ENCODE measurements around the gene SLC7A14. TPM values are rescaled to one million over a fixed set of nuclear protein-coding genes. Genes with fewer than 3 reads are reported as not detected.

Gene SLC7A14
- total and polyA plus RNA-seq, 2 of the 13 experiments (the other 11 are each of a cell fraction or from before 2014, with no cell fraction given), result not detected

- TF ChIP-seq ZNF276 (CRISPR knock-in tag; IDR thresholded peaks at IDR 0.05; ENCODE audit: low read depth), result no peak
- peak; percentile 27; the same call in 1 of the 2 replicates for TF ChIP-seq BCL6 (CRISPR knock-in tag; IDR thresholded peaks at IDR 0.05)
- TF ChIP-seq, protein P1, sequence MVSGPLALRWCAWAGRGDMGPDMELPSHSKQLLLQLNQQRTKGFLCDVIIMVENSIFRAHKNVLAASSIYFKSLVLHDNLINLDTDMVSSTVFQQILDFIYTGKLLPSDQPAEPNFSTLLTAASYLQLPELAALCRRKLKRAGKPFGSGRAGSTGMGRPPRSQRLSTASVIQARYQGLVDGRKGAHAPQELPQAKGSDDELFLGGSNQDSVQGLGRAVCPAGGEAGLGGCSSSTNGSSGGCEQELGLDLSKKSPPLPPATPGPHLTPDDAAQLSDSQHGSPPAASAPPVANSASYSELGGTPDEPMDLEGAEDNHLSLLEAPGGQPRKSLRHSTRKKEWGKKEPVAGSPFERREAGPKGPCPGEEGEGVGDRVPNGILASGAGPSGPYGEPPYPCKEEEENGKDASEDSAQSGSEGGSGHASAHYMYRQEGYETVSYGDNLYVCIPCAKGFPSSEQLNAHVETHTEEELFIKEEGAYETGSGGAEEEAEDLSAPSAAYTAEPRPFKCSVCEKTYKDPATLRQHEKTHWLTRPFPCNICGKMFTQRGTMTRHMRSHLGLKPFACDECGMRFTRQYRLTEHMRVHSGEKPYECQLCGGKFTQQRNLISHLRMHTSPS (CRISPR knock-in tag; IDR thresholded peaks at IDR 0.05; ENCODE audit: low read depth), result peak; percentile 45; the same call in 1 of the 2 replicates
- TF ChIP-seq, protein P2, sequence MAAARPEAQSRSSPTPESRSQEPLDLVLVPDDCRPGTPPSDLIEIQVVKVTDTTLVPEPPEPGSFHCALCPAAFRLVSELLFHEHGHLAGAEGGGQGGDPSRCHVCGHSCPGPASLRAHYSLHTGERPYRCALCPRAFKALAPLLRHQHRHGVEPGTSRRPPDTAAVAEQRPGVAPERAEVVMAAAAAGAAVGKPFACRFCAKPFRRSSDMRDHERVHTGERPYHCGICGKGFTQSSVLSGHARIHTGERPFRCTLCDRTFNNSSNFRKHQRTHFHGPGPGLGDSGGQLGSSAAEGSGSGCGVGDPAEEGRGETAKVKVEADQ (CRISPR knock-in tag; IDR thresholded peaks at IDR 0.05; ENCODE audit: borderline replicate concordance), result no peak
- no peak for TF ChIP-seq NFE2L1 (CRISPR knock-in tag; IDR thresholded peaks at IDR 0.05; ENCODE audit: borderline replicate concordance)
- TF ChIP-seq ZNF337 (CRISPR knock-in tag; IDR thresholded peaks at IDR 0.05; ENCODE audit: borderline replicate concordance, low read depth), result 0 out of 2 replicates have a peak, but pooled peaks have one; percentile 52
- no peak for TF ChIP-seq ZNF382 (CRISPR knock-in tag; IDR thresholded peaks at IDR 0.05; ENCODE audit: borderline replicate concordance)
- peak; percentile 73; the same call in 1 of the 2 replicates for TF ChIP-seq HMG20A (CRISPR knock-in tag; IDR thresholded peaks at IDR 0.05; ENCODE audit: borderline replicate concordance)
- TF ChIP-seq THAP8 (CRISPR knock-in tag; IDR thresholded peaks at IDR 0.05; ENCODE audit: borderline replicate concordance), result no peak
- no peak for TF ChIP-seq FOXM1 (CRISPR knock-in tag; IDR thresholded peaks at IDR 0.05)
- no peak for TF ChIP-seq MZF1 (CRISPR knock-in tag; IDR thresholded peaks at IDR 0.05; ENCODE audit: borderline replicate concordance)
- TF ChIP-seq, protein P3, sequence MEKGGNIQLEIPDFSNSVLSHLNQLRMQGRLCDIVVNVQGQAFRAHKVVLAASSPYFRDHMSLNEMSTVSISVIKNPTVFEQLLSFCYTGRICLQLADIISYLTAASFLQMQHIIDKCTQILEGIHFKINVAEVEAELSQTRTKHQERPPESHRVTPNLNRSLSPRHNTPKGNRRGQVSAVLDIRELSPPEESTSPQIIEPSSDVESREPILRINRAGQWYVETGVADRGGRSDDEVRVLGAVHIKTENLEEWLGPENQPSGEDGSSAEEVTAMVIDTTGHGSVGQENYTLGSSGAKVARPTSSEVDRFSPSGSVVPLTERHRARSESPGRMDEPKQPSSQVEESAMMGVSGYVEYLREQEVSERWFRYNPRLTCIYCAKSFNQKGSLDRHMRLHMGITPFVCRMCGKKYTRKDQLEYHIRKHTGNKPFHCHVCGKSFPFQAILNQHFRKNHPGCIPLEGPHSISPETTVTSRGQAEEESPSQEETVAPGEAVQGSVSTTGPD (CRISPR knock-in tag; IDR thresholded peaks at IDR 0.05), result no peak
- no peak for TF ChIP-seq RBAK (CRISPR knock-in tag; IDR thresholded peaks at IDR 0.05)
- TF ChIP-seq YEATS4 (CRISPR knock-in tag; IDR thresholded peaks at IDR 0.05; ENCODE audit: borderline replicate concordance), result peak; percentile 40; the same call in 1 of the 2 replicates
- TF ChIP-seq CENPX (CRISPR knock-in tag; IDR thresholded peaks at IDR 0.05), result no peak
- no peak for TF ChIP-seq AGO2 (optimal IDR thresholded peaks at IDR 0.05; ENCODE audit: low read depth, low read length)
- 0 out of 2 replicates have a peak, but pooled peaks have one; percentile 48 for TF ChIP-seq ZSCAN25 (CRISPR knock-in tag; IDR thresholded peaks at IDR 0.05)
- TF ChIP-seq PCBP1 (IDR thresholded peaks at IDR 0.05; ENCODE audit: borderline replicate concordance, low read depth, low read length), result no peak
- TF ChIP-seq NRL (CRISPR knock-in tag; IDR thresholded peaks at IDR 0.05; ENCODE audit: borderline replicate concordance), result peak; percentile 53; the same call in 1 of the 2 replicates
- TF ChIP-seq CBX1 (IDR thresholded peaks at IDR 0.05; ENCODE audit: low read depth), result no peak
- TF ChIP-seq, protein P4, sequence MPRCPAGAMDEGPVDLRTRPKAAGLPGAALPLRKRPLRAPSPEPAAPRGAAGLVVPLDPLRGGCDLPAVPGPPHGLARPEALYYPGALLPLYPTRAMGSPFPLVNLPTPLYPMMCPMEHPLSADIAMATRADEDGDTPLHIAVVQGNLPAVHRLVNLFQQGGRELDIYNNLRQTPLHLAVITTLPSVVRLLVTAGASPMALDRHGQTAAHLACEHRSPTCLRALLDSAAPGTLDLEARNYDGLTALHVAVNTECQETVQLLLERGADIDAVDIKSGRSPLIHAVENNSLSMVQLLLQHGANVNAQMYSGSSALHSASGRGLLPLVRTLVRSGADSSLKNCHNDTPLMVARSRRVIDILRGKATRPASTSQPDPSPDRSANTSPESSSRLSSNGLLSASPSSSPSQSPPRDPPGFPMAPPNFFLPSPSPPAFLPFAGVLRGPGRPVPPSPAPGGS (CRISPR knock-in tag; IDR thresholded peaks at IDR 0.05), result 0 out of 2 replicates have a peak, but pooled peaks have one; percentile 40
These were observed 160.2 kb downstream of the SLC7A14 start (continued) for GRCh38 chr3:170425491-170426239.
